22Rv1 (cell line): Measurements from ENCODE around the gene ZNF443.
"Not testable (repeated sequence)": the region's sequence is repeated elsewhere in the genome, so short reads cannot be mapped to it uniquely, and the experiment has no call there.

ENCODE experiments used
- H3K27ac ChIP-seq: fragments of 450-650 bp; 2 replicates; pipeline ENCODE4 v1.5.1; 2017
- CTCF ChIP-seq: fragments of 450-650 bp; IDR thresholded peaks from 2 replicates; pipeline ENCODE4 v1.5.1; 2017; ENCODE audit warnings: mild to moderate bottlenecking
- ZFX ChIP-seq: fragments of 450-650 bp; IDR thresholded peaks from 2 replicates; pipeline ENCODE4 v1.6.1; 2017; ENCODE audit warnings: antibody characterized with exemption, borderline replicate concordance

The ZNF443 gene

GRCh38 chr19:12481781-12482508 is 41.1 kb upstream of the ZNF443 start:
- no peak overlapping the region for H3K27ac ChIP-seq
- TF ChIP-seq ZFX, result no peak
- no peak for TF ChIP-seq CTCF

GRCh38 chr19:12478234-12478941 is 37.6 kb upstream of the ZNF443 start:
- TF ChIP-seq CTCF (no peak), ZFX (no peak)
- H3K27ac ChIP-seq, result no peak overlapping the region

- not testable (repeated sequence) for H3K27ac ChIP-seq
These were observed 26.8 kb upstream of the ZNF443 start for GRCh38 chr19:12467651-12468050.

GRCh38 chr19:12465211-12465610 is 24.4 kb upstream of the ZNF443 start:
- TF ChIP-seq ZFX (no peak), CTCF (no peak)
- no peak overlapping the region for H3K27ac ChIP-seq

- no peak overlapping the region for H3K27ac ChIP-seq
- TF ChIP-seq ZFX, result no peak
- TF ChIP-seq CTCF, result no peak
These were observed 23.9 kb upstream of the ZNF443 start for GRCh38 chr19:12464769-12465168.

- H3K27ac ChIP-seq, result not testable (repeated sequence)
These were observed 23.3 kb upstream of the ZNF443 start for GRCh38 chr19:12464139-12464538.

- no peak for TF ChIP-seq ZFX
- no peak for TF ChIP-seq CTCF
- H3K27ac ChIP-seq, result no peak overlapping the region
These were observed 12.7 kb upstream of the ZNF443 start for GRCh38 chr19:12453495-12453894.

GRCh38 chr19:12450844-12451243 is 10.0 kb upstream of the ZNF443 start:
- H3K27ac ChIP-seq, result no peak overlapping the region
- TF ChIP-seq ZFX (no peak), CTCF (no peak)
